HFFc6 (cell line): ENCODE measurements around the gene YJU2. TPM values are rescaled to one million over a fixed set of nuclear protein-coding genes. Genes with fewer than 3 reads are reported as not detected.

Source experiments
- DNase-seq: peaks from one replicate; pipeline ENCODE4 v3.0.0-alpha.2; 2018
- H3K27ac Mint-ChIP-seq: 2 replicates; pipeline ENCODE4 v1.8.0; 2020; ENCODE audit warnings: mild to moderate bottlenecking, mixed read lengths
- H3K27me3 Mint-ChIP-seq: 2 replicates; pipeline ENCODE4 v1.8.0; 2021; ENCODE audit warnings: mild to moderate bottlenecking, moderate library complexity, mixed read lengths; ENCODE audit not compliant: insufficient read depth
- H3K36me3 Mint-ChIP-seq: 2 replicates; pipeline ENCODE4 v1.8.0; 2021; ENCODE audit warnings: low read depth, mixed read lengths
- H3K4me1 Mint-ChIP-seq: 2 replicates; pipeline ENCODE4 v1.8.0; 2020; ENCODE audit warnings: low read depth, mixed read lengths
- H3K4me3 Mint-ChIP-seq: 2 replicates; pipeline ENCODE4 v1.8.0; 2020; ENCODE audit warnings: mild to moderate bottlenecking, moderate library complexity, mixed read lengths
- H3K9me3 Mint-ChIP-seq: 2 replicates; pipeline ENCODE4 v1.8.0; 2020; ENCODE audit warnings: mild to moderate bottlenecking, mixed read lengths
- CTCF ChIP-seq: fragments of 200-600 bp; sonication (generic); IDR thresholded peaks from 2 replicates; pipeline ENCODE4 v1.5.0; 2021; ENCODE audit warnings: antibody characterized with exemption, mild to moderate bottlenecking
- total RNA-seq, 6 experiments: library from RNA; stranded (reverse); fragmentation: NEBNext Ultra II Directional; extraction: Animal tissue kit (Norgen Biotek cat#: 25700); gene quantifications; 2 replicates in 1 of 6; 3 replicates in 5 of 6; pipeline ENCODE4 v1.2.3, GENCODE V29; 2021

Gene YJU2
- total RNA-seq, 6 experiments from 2014 or later = 12.0 to 17.7 (median 16.1) TPM

- H3K9me3 Mint-ChIP-seq = no peaks in the 10 kb centered on the region
Observed at GRCh38 chr19:4292515-4292914, 45.6 kb downstream of the YJU2 start.

DNA sequence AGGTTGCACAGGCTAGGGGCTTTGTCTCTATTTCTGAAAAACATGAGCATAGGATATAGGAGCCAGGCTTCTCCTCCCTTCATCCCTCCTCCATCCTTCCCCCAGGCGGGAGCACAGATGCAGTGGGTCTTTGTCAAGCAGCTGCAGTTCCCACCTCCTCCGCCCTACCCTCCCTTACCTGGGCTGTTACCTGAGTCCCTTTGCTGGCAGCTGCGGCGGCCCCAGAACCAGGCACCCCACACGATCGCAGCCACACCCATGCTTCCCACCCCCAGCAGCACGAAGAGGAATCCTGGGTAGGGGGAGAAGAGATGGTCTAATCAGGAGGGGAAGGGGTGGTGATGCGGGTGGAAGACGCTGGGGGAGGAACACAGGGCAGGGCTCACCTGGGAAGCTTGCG is 47.5 kb downstream of the YJU2 start:
- no peaks in the 10 kb centered on the region for H3K36me3 Mint-ChIP-seq

More at GRCh38 chr19:4292515-4292914, 45.6 kb downstream of the YJU2 start:
- peaks cover 18% of the 10 kb centered on the region for H3K27me3 Mint-ChIP-seq
- no peaks in the 10 kb centered on the region for H3K36me3 Mint-ChIP-seq
- H3K4me1 Mint-ChIP-seq = no peaks in the 10 kb centered on the region
- no peak for DNase-seq
- no peak for TF ChIP-seq CTCF
- H3K4me3 Mint-ChIP-seq = no peak overlapping the region
- H3K27ac Mint-ChIP-seq = no peak overlapping the region

GRCh38 chr19:4295972-4296771 is 49.3 kb downstream of the YJU2 start:
- Mint-ChIP-seq H3K36me3 (no peaks in the 10 kb centered on the region), H3K4me1 (no peaks in the 10 kb centered on the region), H3K4me3 (no peak overlapping the region), H3K27ac (no peak overlapping the region), H3K27me3 (peaks cover 13% of the 10 kb centered on the region), H3K9me3 (no peaks in the 10 kb centered on the region)
- DNase-seq = no peak
- no peak for TF ChIP-seq CTCF

More for the DNA sequence above, 47.5 kb downstream of the YJU2 start:
- no peaks in the 10 kb centered on the region for H3K4me1 Mint-ChIP-seq
- no peak overlapping the region for H3K4me3 Mint-ChIP-seq
- TF ChIP-seq CTCF = no peak
- no peak overlapping the region for H3K27ac Mint-ChIP-seq
- no peak for DNase-seq
- peaks cover 13% of the 10 kb centered on the region for H3K27me3 Mint-ChIP-seq
- H3K9me3 Mint-ChIP-seq = no peaks in the 10 kb centered on the region

DNA sequence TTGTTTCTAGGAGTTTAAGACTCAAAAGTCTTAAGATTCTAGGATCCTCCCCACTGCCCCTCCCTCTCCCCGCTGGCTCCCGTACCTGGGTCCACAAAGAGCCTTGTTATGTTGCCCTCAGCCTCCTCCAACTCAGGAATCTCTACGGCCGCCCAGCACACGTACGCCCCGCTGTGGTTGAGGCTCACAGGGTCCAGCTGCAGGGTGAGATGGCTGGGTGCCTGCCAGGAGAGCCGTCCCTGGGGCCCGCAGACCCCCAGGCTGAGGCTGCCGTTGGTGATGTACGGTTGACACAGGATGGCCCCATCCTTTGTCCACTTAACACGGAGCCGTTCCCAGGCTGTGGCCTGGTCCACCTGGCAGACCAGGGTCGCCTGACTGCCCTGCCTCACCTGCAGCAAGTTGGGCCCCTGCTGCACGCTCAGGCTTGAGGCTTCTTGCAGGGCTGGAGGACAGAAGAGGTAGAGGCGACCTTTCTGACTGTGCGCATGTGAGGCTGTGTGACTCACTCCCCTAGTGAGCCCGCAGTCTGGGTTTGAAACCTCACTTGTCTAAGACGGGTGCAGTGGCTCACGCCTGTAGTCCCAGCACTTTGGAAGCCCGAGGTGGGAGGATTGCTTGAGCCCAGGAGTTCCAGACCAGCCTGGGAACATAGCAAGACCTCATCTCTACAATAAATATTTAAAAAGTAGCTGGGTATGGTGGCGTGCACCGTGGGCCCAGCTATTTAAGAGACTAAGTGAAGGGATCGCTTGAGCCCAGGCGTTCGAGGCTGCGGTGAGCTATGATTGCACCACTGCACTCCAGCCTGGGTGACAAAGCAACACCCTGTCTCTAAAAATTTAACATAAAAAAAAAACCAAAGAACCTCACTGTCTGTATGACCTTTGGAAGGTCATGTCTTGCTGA is 51.3 kb downstream of the YJU2 start:
- Mint-ChIP-seq H3K27me3 (peaks cover 13% of the 10 kb centered on the region), H3K4me3 (no peak overlapping the region), H3K9me3 (no peaks in the 10 kb centered on the region), H3K36me3 (no peaks in the 10 kb centered on the region), H3K27ac (no peak overlapping the region), H3K4me1 (no peaks in the 10 kb centered on the region)
- DNase-seq = no peak
- TF ChIP-seq CTCF = no peak

DNA sequence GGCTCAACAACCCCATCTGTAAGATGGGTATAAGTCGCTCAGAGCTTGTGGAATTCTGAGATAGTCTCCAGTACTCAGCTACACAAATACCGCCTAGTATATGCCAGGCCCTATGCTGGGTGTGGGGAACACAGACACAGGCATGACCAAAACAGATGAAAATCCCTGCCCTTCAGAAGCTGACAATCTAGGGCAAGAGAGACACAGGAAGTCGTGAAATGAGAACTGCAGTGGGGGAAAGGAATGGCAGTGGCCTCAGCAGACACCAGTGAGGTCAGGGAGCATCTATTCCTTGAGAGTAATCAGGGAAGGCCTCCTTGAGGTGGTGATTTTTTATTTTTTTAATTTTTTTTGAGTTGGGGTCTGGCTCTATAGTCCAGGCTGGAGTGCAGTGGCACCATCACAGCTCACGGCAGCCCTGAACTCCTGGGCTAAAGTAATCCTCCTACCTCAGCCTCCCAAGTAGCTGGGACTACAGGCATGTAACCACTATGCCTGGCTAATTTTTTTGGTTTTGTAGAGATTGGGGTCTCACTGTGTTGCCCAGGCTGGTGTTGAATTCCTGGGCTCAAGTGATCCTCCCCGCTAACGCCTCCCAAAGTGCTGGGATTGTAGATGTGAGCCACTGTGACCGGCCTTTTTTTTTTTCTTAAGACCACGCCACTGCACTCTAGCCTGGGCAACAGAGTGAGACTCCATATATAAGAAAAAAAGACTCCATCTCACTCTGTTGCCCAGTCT is 52.1 kb downstream of the YJU2 start:
- Mint-ChIP-seq H3K9me3 (no peaks in the 10 kb centered on the region), H3K36me3 (no peaks in the 10 kb centered on the region), H3K4me3 (no peak overlapping the region), H3K27me3 (peaks cover 13% of the 10 kb centered on the region), H3K27ac (no peak overlapping the region), H3K4me1 (no peaks in the 10 kb centered on the region)
- DNase-seq = no peak
- TF ChIP-seq CTCF = no peak
